ENCODE results near the gene OR51I1.
A peak's percentile ranks its signal among the peaks of the same experiment; 100 is the strongest.

OR51I1 gene, protein sequence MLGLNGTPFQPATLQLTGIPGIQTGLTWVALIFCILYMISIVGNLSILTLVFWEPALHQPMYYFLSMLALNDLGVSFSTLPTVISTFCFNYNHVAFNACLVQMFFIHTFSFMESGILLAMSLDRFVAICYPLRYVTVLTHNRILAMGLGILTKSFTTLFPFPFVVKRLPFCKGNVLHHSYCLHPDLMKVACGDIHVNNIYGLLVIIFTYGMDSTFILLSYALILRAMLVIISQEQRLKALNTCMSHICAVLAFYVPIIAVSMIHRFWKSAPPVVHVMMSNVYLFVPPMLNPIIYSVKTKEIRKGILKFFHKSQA

DNA sequence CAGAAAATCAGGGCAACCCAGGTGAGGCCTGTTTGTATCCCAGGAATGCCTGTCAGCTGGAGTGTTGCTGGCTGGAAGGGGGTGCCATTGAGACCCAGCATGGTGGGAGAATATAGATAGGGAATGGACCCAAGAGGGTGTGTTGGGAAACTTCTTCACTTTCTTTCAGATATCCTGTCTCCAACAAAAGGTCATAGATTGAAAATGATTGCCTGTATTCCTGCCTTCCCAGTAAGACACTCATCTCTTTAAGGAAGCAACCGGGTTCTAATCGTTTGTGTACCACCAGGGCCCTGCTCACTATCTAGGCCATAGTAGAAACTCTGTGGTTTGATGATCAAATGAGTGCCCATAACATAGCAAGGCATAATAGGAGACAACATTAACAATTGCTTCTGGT, at the start of gene OR51I1:
Gene OR51I1, minus strand, starts transcription at position 101 of the 400 bp plus-strand sequence. Its CDS starts 0 bp downstream, at position 101.
- no peak for DNase-seq

DNA sequence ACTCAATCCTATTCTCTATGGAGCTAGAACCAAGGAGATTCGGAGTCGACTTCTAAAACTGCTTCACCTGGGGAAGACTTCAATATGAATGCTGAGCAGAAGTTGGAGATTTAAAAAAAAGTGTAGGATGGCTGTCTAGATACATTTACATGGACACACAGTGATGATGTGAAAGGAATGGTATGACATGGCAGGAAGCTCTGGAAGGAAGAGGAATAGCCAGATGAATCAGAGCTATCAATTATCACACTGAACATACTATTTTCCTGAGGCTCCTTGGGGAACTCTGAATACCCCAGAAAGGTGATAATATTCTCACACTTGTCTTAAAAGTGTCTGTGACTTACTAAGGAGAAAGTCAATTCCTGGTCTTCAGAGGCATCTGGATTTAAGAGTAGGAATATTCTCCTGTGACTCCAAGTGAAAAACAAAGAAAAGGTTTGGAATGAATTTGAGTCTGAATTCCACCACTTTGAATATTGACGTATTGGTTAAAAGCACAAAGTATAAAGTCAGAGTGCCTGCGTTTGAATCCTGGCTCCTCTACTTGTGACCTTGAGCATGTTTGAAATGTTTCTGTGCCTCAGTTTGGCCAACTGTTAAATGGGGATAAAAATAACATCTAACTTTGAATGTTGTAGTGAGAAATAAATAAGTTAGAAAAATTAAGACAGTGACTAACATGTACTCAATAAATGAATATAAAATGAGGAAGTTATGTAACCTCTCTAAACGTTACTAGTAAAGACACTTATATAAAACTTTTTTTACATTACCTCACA, 48.5 kb upstream of the OR51I1 start:
- DNase-seq: no peak

DNA sequence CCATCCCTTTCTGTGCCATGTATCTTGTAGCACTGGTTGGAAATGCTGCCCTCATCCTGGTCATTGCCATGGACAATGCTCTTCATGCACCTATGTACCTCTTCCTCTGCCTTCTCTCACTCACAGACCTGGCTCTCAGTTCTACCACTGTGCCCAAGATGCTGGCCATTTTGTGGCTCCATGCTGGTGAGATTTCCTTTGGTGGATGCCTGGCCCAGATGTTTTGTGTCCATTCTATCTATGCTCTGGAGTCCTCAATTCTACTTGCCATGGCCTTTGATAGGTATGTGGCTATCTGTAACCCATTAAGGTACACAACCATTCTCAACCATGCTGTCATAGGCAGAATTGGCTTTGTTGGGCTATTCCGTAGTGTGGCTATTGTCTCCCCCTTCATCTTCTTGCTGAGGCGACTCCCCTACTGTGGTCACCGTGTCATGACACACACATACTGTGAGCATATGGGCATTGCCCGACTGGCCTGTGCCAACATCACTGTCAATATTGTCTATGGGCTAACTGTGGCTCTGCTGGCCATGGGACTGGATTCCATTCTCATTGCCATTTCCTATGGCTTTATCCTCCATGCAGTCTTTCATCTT, 47.6 kb upstream of the OR51I1 start:
- no peak for DNase-seq

DNA sequence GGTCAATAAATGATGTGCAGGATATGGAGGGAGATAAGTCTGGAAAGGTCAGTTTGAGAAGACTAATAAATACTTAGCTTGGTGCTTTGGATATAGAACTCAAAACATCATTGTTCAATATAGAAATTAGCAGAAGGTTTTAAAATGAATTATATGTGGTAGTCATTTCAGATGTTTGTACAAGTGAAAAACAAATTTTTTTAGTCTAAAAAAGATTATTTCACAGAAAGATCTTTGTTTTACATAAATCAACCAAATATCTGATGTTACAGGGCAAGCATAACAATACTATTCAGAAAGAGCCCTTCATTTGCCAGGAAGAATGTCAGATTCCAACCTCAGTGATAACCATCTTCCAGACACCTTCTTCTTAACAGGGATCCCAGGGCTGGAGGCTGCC, 47.1 kb upstream of the OR51I1 start, which contains the start of gene OR52D1:
Gene OR52D1, plus strand, starts transcription at position 301 of the 400 bp plus-strand sequence. Its CDS starts 22 bp downstream, at position 323.
- no peak for DNase-seq

DNA sequence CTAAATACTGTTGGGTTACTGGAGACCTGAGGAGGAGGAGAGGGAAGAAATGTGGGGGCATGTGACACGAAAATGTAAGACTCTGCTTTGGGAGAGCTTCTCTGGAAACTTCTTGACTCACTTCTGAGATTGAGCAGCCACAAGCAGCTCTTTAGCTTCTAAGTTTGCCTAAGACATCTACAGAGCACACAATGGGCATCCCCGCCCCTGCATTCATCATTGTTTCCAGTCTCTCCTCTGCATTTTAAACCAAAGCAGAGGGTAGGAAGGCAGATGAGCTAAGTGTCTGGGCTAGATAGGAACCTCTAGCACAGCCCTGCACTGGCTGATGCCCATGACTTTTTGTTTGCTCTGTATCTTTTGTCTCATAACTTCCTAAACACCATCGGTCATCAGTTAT, 45.1 kb upstream of the OR51I1 start:
- DNase-seq: no peak

DNA sequence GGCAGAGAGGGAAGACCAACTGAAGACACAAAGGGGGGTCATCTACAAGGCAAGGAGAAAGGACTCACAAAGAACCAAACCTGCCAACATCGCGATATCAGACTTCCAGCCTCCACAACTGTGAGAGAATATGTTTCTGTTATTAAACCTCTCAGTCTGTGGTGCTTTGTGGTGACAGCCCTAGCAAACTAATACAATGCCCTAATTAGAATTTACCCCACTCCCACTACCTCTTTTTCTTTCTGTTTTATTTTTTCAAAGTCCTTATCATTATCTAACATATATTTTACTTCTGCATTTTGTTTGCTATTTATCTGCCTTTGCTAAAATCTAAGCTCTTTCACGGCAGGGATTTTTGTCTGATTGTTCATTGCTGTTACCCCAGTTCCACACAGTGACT, 44.7 kb upstream of the OR51I1 start:
- DNase-seq: no peak

DNA sequence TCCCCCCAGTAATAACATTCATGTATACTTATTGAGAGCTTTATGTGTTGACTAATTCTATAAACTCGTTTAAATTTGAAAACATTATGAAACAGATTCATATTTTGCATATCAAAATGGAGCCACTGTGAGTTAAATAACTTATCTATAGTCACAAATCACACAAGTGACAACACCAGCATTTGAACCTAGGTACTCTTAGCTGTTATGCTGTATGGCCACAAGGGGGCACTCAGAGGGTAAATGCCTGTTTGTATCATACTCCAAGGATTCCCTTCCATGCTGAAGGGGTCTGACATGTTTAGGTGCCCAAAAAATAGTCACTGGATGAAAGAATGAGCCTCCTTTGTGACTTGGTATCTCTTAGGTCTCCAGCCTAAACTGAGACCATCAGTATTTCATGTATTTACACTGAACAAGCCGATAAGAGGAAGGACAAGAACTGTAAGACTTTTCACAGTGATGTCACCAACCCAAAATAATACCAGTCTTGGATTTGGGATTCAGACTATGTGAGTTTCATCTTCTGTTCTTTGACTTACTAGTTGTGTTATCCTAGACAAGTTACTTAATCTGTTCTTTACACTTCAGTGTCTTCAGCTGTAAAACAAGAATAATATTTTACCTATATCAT, 35.0 kb upstream of the OR51I1 start:
- peak; percentile 21 for DNase-seq

DNA sequence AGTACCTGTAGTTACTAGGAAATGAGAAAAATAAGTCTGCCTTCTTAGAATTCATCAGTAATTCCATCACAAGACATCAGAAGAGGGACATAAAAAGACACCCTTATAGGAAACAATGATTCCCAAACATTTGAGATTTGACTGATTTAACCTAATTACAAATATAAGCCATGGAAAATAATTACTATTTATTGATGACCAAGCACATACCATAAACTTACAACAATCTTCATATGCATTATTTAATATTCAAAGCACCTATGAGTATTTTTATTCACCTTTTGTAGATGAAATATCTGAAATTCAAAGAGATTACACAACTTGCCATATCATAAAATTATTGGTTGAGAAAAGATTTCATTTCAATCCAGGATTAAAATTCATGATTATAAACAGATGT, 32.6 kb upstream of the OR51I1 start:
- DNase-seq: no peak

DNA sequence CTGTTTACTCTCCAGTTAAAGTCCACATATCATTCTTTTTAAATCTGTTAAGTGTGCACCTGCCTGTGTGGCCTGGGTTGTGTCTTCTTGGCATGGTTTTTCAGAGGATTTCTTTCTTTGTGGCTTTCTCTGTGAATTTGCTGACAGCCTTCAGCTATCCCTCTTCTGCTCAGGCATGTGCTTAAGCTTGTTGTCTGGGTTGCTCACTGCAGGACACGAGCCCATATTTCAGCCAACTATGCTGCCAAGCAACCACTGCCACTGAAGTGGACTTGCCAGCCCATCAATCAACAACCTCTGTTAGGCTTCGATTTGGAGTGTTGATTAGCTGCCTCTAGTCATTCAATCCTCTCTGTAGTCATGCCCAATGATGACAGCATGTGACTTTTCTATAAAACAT, 26.2 kb upstream of the OR51I1 start:
- DNase-seq: no peak

DNA sequence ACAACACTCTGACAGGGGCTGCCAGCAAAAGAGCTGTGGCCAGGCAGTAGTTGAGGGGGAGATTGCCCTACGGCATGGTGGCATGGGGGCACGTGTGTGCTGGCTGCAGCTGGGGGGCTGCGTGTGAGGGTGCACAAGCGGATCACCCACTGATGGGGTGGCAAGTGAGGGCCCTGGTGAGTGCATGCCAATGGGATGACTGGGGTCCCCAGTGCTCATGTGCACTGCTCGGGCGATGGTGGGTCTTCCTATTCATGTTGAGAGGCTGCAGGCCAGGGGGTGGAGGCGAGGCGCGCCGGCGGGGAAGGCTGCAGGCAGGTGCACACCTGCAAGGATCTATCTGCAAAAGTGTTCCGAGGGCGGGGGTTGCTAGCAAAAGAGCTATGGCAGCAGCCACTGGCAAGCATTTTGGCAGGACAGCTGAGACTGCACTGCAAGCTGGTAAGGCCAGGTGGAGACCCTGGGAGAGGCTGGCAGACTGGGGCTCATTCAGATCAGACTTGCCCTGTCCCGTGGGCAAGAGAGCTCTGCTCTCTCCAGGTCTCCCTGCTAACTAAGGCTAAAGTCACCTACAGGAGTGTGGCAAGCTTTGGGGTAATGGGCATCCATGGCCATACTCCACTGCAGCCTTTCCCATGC, 19.8 kb upstream of the OR51I1 start:
- no peak for DNase-seq

DNA sequence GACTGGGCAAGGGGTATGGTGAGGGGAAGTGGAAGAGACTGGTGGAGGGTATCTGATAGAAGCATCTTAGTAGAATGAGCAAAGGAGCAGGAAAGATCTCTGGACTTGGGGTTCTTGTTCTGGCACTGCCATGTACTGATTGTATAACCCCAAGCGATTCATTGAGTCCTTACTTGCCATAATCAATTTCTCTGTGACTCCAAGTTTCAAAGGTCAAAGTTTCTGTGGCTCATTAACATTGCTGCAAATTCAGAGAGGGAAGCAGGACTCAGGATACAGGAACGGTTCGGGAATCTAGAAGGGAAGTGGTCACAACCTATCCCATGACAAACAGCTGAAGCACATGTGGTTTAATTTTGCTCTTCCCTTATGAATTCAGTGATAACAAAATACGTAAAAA, 8.1 kb upstream of the OR51I1 start:
- DNase-seq: no peak

DNA sequence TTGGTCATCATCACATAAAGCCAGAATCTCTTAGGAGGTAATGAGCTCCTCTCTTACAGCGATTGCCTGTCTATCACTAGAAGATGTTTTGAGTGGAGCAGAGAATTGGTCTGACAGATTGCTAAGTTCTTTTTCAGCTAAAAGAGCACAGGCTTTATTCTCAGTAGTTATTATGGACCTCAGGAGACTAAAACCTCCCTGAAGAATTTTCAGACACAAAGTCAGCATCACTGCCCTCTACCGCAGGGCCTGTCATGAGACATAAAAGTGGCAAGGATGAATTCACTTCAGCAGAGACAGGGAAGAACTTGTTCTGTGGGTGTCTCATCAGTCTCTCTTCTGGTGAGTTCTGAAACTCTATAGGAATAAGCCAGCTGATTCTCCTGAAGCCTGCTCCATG, 7.7 kb upstream of the OR51I1 start, which contains the start of gene OR51I2:
Gene OR51I2, plus strand, starts transcription at position 301 of the 400 bp plus-strand sequence. CDS start 4,166 bp downstream, outside the sequence.
- DNase-seq: no peak

DNA sequence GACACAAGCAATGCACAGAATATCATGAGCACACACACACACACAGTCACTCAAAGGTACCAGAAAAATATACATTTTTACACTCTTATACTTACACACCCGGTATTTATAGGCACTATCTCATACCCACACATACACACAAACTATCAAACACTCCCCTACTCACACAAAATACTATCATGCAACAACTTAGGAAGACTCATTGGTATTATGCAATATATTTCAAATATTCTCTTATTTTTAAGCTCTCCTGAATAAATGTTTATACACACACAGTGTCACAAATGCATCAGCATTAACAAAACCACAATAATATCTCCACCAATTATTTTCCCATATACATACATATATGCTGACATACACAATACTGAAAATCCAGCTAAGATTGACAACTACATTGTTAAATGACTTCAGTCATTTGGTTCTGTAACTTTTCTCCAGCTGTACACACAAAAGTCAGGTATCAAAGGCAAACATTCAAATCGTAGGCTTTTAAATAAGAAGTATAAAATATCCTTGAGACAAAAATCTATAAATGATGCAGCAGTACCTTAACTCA, 2.6 kb upstream of the OR51I1 start:
- DNase-seq: no peak

DNA sequence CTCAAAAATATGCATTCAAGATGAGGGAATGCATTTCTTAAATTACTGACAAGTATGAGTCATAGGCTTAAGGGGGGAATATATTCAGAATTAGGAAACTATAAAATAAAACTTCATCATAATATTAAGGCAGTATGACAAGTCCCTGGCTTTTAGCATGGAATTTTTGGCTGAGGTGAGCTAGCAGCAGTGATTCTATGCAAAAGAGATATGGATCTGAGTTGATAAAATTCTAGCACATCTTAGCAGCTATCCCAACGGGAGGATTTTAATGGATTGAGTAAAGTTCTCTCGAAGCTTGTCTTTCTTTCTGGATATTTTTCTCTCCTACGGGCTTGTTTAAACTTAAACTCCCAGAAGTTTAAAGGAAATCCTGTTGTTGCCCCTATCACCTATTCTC, 18.2 kb downstream of the OR51I1 start:
- no peak for DNase-seq

DNA sequence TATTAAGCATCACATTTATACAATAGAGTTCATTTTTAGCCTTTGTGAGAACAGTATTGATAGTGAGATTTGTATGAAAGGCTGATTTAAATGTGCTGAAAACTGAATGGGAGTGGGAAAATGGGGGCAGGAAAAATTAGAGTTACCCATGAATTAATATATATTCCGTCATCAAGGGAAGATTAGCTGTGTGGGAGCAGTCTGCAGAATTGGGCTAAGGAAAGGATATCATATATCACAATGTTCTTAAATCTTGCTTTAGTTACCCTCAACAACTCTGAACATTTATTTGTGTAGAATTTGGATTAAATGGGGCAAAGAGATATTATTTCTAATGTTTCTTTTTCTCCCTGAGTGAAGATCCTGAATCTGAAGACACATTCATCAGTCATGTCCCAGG, 19.5 kb downstream of the OR51I1 start, which contains the start of gene OR51Q1:
Gene OR51Q1, plus strand, starts transcription at position 301 of the 400 bp plus-strand sequence. Its CDS starts 90 bp downstream, at position 391.
- DNase-seq: no peak

DNA sequence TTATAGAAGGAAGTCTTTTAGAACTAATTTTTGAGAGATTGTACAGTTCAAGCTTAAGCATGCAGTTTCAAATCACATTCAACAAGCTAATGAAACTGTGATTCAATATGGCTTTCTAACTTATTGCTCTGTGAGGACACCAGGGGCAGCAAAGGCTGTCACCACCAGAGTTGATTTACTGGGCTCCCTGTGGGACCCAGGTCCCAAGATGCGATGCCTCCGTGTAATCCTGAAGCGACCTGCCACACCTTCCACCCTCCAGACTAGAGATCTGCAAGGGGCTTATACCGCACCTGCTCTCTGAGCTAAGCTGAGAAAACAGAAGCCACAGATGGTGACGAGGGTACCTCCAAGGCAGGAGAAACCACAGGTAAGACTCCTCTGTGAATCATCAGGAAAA, 20.3 kb downstream of the OR51I1 start:
- no peak for DNase-seq

DNA sequence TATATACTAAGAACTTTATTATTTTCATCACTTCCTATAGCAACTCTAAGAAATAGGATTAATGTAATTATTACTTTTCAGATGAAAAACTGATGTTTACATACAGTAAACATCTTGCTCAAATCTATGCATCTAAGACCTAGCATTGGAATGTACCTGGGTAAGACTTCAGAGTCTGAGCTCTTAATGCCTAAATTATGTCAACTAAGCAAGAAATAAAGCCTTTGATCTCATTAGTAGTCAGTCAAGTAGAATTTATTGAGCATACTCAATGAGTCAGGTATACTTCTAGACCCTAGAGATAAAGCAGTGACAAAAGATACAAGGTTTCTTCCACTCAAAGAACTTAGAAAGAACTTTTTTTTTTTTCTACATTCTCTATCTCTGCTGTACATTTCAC, 36.1 kb downstream of the OR51I1 start:
- DNase-seq: no peak

DNA sequence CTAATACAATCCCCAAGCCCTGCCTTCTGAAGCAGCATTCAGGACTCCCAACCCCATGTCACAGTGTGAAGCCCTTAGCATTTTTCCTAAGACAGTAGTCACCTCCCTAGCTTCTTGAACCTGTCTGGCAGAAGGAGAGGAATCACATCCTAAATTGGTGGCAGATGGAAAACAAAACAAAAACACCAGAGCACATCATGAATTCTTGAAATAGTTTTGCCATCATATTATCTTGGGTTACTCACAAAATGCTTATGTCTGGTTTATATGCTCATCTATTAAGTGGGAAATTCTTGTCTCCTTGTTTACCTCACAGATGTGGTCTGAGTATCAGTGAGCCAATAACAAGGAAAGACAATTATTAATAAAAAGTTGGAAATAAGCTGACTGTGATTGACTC, 42.4 kb downstream of the OR51I1 start:
- DNase-seq: no peak

DNA sequence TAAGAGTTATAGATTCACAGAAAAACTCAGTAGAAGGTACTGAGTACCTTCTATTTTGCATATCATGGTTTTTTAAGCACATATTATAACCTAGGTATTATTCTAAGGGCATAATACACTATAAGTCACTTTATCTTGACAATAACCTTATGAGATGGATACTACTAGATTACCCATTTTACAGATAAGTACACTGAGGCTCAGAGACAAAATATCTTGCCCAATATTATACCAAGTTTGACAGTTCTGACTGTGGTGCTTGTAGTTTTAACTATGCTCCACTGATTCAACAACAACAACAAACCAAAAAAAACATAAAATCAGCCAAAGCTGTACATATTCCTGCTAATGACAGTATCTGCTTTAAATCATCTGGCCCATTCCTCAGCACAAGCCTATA, 47.2 kb downstream of the OR51I1 start:
- no peak for DNase-seq
